Smooth muscle cell of the brain vasculature (primary cell): ENCODE data around the gene C12orf75.
"Not testable (repeated sequence)": the region's sequence is repeated elsewhere in the genome, so short reads cannot be mapped to it uniquely, and the experiment has no call there.

Experiments
- DNase-seq: peaks from one replicate; pipeline ENCODE4 v3.0.0-alpha.2; 2012; ENCODE audit warnings: low read depth, low spot score

The C12orf75 gene

DNA sequence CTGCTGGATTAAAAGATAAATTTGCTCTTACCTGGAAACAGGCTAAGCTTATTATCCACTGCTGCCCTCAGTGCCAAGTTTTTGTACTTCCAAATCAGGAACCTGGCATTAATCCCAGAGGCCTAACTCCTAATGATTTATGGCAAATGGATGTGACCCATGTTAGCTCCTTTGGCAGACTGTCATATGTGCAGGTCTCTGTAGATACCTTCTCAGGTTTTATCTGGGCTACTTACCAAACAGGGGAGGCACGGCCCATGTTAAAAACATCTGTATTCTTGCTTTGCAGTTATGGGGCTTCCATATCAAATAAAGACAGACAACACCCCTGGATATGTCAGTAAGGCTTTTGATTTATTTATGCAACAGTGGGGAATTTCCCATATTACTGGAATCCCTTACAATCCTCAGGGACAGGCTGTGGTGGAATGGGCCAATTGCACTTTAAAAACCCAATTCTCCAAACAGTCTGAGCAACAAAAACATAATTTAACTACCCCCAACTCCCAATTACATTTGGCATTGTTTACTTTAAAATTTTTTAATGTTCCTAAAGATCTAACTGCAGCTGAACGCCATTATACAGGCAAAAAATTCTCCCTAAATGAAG lies 19.9 kb upstream of the C12orf75 start:
- not testable (repeated sequence) for DNase-seq

- DNase-seq: not testable (repeated sequence)
Observed at GRCh38 chr12:105311936-105312335, 18.6 kb upstream of the C12orf75 start.

- DNase-seq: not testable (repeated sequence)
Observed at GRCh38 chr12:105313755-105314154, 16.7 kb upstream of the C12orf75 start.

GRCh38 chr12:105315130-105315529 lies 15.4 kb upstream of the C12orf75 start:
- no peak for DNase-seq

DNA sequence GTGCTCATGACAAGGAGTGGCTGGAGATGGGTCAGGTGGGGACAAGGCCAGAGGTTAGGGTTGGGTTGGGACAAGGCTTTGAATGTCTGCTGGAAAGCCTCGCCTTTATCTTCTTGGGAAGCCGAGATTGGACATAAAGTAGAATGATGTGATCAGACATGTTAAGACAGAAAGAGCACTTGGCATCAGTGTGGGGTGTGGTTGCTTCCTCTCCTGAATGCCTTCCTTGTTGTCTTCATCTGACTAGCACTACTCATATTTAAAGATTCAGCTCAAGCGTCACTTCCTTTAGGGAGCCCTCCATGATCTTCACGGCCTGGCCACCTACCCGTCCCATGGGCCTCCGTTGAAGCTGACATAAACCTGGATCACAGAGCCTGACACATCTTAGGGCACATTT lies 14.8 kb upstream of the C12orf75 start:
- no peak for DNase-seq

DNA sequence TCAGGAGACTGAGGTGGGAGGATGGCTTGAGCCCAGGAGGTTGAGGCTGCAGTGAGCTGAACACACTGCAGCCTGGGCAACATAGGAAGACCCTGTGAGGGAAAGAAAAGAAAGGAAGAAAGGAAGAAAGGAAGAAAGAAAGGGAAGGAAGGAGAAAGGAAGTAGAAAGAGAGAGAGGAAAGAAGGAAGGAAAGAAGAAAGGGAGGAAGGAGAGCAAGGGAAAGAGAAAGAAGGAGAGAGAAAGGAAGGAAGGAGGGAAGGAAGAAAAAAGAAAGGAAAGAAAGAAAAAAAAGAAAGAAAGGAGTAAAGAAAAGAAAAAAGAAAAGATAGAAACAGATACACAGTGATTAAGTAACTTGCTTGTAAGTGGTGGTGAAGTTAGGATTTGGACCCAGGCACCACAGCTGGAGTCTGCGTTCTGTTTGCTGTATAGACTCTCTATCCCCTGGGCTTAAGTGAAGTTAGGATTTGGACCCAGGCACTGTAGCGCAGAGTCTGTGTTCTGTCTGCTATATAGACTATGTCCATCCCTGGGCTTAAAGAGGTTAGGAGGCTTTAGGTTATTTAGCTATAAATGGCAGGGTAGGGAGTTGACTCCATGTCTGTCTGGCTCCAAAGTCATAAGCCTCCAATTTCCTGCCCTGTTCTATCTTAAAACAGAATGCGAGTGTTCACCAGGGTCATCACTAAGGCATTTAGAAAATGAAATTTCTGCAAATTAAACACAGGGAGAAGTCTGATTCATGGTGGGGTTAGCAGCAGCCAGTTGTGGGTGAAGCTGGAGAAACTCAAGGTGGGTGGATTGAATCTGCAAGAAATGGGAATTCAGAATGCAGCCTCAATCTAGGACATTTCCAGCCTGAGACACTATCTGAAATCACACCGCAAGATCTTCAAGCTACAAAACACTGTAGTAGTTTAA lies 13.3 kb upstream of the C12orf75 start:
- no peak for DNase-seq

- DNase-seq: no peak
Observed at GRCh38 chr12:105317942-105318621, 12.4 kb upstream of the C12orf75 start.

GRCh38 chr12:105318651-105319483 lies 11.6 kb upstream of the C12orf75 start:
- DNase-seq: no peak

DNA sequence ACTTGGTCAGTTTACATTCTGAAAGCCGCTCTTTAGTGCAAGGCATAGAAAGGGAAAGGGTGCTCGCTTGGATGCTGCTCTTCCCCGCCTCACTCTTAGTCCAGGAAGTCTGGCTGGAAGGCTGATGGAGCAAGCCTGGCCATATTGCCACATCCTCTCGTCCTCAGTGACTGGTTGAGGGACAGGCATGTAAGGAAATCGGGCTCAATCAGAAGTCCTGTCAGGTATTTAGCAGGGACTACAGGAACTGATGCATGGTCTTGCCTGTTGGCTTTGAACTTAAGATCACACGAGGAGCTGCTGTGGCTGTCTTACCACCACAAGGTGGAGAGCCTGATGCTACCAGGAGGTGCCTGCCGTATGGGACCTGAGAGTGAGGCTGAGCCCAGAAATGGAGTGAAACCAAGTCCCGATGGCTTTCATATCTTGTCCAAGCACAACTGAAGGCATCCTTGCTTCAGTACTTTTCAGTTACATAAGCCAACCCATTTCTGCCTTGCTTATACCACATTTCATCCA lies 10.7 kb upstream of the C12orf75 start:
- DNase-seq: no peak

- DNase-seq: no peak
Observed at GRCh38 chr12:105321125-105321524, 9.4 kb upstream of the C12orf75 start.

DNA sequence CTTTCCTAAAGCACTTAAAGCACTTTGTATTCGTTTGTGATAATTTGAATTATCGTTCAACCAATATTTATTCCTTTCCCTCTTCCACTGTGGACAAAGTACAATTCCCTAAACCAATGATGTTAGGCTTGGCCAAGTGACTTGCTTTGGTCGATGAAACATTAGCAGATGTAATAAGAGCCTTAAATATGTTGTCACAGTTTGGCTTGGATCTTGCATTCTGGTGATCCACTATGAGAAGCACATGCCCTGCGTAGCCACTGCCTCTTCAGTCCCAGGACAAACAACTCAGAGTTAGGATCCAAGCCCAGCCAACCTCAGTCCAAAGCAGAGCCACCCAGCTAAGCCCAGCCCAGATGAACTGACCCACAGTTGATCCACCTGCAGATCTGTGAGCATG lies 8.4 kb upstream of the C12orf75 start:
- DNase-seq: no peak

- no peak for DNase-seq
Observed at GRCh38 chr12:105324704-105325103, 5.8 kb upstream of the C12orf75 start.

GRCh38 chr12:105325117-105325516 lies 5.4 kb upstream of the C12orf75 start:
- DNase-seq: no peak

- no peak for DNase-seq
Observed at GRCh38 chr12:105329926-105330282, 587 bp upstream of the C12orf75 start.

DNA sequence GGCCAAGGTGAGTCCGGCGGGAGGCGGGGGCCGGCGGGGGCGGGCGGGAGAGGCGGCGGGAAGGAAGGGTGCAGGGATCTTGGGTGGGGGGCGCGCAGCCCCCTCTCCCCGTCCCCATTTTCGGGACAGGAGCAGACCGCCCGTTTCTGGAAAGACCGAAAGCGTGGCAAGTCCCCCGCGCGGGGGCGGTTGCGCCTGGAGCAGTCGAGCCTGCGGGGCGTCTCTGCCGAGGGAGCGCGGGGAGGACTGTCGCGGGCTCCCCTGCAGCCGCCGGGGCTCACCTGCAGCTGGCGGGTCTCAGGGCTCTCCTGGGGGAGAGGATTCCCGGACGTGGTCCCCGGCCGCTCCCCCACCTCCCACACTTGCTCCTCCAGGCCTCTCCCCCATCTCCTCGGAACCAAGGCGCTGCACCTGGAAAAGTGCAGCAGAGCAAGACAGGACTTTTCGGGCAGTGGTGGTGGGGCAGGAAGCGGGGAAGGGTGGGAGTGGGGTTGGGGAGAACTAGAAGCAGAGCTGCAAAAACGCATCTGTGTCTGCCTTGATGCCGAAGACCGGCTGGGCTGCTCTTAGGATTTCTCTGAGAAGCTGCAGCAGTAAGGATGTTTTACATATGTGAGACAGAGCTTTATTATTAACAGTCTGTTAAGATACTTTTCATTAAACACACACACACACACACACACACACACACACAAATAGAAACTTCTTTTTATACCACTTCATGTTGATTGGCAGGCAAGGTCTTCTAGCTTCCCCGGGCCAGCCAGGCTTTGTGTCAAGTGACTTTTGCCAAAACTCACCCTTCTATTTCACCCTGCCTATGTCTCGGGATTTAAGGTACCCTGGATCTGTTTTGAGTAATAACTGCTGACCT lies 677 bp downstream of the C12orf75 start:
- DNase-seq: no peak

GRCh38 chr12:105331805-105332251 lies 1.3 kb downstream of the C12orf75 start:
- DNase-seq: no peak

DNA sequence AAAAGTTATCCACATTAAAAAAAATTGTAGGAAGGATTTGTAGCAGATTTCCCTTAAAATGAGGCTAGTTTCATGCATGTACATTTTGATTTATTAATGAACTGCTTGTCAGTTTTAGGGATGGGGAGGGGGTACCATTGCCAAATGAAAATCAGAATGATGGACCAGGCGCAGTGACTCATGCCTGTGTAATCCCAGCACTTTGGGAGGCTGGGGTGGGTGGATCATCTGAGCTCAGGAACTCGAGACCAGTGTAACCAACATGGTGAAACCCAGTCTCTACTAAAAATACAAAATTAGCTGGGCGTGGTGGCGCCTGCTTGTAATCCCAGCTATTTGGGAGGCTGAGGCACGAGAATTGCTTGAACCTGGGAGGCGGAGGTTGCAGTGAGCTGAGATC lies 1.8 kb downstream of the C12orf75 start:
- not testable (repeated sequence) for DNase-seq

- DNase-seq: no peak
Observed at GRCh38 chr12:105332925-105333324, 2.4 kb downstream of the C12orf75 start.

GRCh38 chr12:105334001-105334400 lies 3.5 kb downstream of the C12orf75 start:
- no peak for DNase-seq

DNA sequence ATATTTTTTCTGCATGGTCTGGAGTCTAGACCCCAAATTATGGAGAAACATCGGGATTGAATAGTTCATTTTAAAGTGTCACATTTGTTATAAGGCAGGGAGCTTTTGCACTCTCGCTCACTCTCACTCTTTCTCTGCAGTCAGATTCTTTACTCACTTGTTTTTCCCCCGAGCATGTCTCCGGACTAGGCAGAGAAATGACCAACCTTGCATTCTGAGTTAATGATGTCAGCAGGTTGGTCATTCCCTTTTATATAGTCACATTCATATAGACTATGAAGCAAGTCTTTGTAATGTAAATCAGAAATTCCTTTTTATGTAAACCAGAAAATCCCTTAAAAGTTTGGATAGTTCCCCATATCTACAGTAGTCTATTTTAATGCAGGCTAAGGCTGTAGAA lies 4.1 kb downstream of the C12orf75 start:
- DNase-seq: no peak
